PFSK-1 (cell line): ENCODE measurements around the gene PDE3B.

Source experiments
- FOXP2 ChIP-seq: optimal IDR thresholded peaks from 2 replicates; pipeline ENCODE3; 2011; ENCODE audit warnings: borderline replicate concordance, control low read depth, inconsistent platforms; ENCODE audit not compliant: insufficient read depth; ENCODE audit errors: extremely low read length, extremely low read depth
- POLR2AphosphoS5 ChIP-seq: IDR thresholded peaks from 2 replicates; pipeline ENCODE4 v1.6.1; 2012; ENCODE audit warnings: low read depth, mild to moderate bottlenecking, control low read depth, low read length, moderate library complexity
- SIN3A ChIP-seq: IDR thresholded peaks from 2 replicates; pipeline ENCODE4 v1.6.1; 2012; ENCODE audit warnings: mild to moderate bottlenecking, low read length, moderate library complexity, borderline replicate concordance; ENCODE audit not compliant: insufficient read depth
- TAF1 ChIP-seq: IDR thresholded peaks from 2 replicates; pipeline ENCODE4 v1.6.1; 2012; ENCODE audit warnings: low read length, control low read depth, borderline replicate concordance; ENCODE audit not compliant: insufficient read depth
- TF ChIP-seq, protein P1 (sequence below), 2 experiments: IDR thresholded peaks; 2 replicates each; pipeline versions ENCODE4 v1.6.1 to v1.8.0; 2011 to 2012; ENCODE audit warnings: low read depth in 2 of 2, low read length in 2 of 2, control low read depth in 1 of 2, inconsistent platforms in 1 of 2, mild to moderate bottlenecking in 1 of 2, moderate library complexity in 1 of 2; ENCODE audit not compliant: insufficient read depth in 1 of 2

Gene PDE3B

DNA sequence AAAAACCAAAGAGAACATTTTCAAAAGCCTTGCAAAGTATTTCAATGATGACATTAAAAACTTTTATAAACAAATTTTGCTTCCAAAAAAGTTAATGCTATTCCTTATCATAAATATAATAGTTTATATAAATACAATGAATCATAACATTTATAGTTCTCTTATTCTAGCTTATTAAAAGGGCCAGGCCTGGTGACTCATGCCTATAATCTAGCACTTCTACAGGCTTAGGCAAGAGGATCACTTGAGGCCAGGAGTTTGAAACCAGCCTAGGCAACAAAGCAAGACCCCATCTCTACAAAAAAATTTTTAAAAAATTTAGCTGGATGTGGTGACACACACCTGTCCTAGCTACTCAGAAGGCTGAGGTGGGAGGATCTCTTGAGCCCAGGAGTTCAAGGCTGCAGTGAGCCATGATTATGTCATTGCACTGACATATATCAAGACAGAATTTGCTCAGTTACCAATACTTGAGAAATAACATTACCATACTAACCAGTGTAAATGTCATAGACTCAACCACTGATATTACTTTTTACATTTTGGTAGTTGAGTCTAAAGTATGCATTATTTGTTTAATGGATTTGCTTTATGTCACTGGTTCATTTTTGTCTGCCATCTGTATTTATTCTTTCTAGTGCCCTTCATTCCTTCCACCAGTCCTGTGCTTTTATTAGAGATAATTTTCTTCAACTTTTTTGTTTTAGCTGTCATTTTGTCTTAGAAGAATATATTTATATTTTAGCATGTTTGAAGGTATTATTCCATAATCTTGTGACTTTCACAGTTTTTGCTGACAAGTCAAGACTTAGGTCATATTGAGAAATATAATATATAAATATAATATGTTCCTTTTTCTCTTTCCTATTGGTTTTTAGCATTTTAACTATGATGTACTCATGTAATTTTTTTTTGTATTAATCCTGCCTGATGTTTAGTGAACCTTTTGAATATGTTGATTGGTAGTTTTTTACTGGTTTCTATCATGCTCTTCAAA, 192.2 kb downstream of the PDE3B start:
- TF ChIP-seq FOXP2 = no peak
- TF ChIP-seq POLR2AphosphoS5 = no peak
- TF ChIP-seq, protein P1, sequence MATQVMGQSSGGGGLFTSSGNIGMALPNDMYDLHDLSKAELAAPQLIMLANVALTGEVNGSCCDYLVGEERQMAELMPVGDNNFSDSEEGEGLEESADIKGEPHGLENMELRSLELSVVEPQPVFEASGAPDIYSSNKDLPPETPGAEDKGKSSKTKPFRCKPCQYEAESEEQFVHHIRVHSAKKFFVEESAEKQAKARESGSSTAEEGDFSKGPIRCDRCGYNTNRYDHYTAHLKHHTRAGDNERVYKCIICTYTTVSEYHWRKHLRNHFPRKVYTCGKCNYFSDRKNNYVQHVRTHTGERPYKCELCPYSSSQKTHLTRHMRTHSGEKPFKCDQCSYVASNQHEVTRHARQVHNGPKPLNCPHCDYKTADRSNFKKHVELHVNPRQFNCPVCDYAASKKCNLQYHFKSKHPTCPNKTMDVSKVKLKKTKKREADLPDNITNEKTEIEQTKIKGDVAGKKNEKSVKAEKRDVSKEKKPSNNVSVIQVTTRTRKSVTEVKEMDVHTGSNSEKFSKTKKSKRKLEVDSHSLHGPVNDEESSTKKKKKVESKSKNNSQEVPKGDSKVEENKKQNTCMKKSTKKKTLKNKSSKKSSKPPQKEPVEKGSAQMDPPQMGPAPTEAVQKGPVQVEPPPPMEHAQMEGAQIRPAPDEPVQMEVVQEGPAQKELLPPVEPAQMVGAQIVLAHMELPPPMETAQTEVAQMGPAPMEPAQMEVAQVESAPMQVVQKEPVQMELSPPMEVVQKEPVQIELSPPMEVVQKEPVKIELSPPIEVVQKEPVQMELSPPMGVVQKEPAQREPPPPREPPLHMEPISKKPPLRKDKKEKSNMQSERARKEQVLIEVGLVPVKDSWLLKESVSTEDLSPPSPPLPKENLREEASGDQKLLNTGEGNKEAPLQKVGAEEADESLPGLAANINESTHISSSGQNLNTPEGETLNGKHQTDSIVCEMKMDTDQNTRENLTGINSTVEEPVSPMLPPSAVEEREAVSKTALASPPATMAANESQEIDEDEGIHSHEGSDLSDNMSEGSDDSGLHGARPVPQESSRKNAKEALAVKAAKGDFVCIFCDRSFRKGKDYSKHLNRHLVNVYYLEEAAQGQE (IDR thresholded peaks at IDR 0.05; ENCODE audit: insufficient read depth in 1 of 2, low read depth in 2 of 2, low read length in 2 of 2) = no peak
- TF ChIP-seq SIN3A = no peak
- no peak for TF ChIP-seq TAF1

DNA sequence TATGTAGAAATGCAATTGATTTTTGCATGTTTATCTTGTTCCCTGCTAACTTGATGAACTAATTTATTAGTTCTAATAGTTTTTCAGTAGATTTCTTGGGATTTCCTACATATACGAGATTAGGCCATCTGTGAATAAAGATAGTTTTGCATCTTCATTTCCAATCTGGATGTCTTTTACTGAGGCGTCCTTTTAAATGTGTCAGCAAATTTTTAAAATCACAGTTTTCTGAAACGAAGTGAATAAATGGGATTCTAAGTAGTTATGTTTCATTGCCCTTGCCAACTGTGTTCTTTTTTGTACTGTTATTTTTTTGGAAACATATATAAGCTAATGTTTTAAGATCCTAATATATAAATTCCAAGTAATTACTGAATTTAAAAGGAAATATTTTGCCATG, 198.4 kb downstream of the PDE3B start:
- TF ChIP-seq FOXP2 = no peak
- TF ChIP-seq TAF1 = no peak
- TF ChIP-seq, protein P1 (IDR thresholded peaks at IDR 0.05; ENCODE audit: insufficient read depth in 1 of 2, low read depth in 2 of 2, low read length in 2 of 2) = no peak
- no peak for TF ChIP-seq POLR2AphosphoS5
- no peak for TF ChIP-seq SIN3A

DNA sequence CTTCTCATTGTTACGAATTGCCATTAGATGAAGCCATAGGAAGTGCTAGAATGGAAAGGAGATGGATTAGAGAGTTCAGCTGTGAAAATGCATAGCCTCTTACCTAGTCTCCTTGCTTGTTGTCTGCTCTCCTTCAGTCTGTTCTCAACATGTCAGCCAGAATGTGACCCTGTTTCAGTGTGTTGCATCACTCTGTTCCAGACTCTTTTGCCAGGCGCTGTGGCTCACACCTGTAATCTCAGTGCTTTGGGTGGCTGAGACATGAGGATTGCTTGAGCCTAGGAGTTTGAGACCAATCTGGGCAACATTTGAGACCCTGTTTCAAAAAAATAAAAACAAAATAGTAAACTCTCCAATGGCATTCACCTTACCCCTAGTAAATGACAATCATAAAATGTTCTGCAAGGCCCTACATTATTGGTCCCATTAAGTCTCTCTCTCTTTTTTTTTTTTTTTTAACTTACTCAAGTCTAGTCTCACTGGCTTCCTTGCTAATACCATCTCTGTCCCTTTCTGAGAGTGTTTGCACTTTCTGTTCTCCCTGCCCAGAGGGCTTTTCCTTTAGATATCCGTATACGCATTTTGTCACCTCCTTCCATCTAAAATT, 209.1 kb downstream of the PDE3B start:
- TF ChIP-seq SIN3A = no peak
- TF ChIP-seq, protein P1 (IDR thresholded peaks at IDR 0.05; ENCODE audit: insufficient read depth in 1 of 2, low read depth in 2 of 2, low read length in 2 of 2) = no peak
- TF ChIP-seq FOXP2 = no peak
- no peak for TF ChIP-seq POLR2AphosphoS5
- TF ChIP-seq TAF1 = no peak

DNA sequence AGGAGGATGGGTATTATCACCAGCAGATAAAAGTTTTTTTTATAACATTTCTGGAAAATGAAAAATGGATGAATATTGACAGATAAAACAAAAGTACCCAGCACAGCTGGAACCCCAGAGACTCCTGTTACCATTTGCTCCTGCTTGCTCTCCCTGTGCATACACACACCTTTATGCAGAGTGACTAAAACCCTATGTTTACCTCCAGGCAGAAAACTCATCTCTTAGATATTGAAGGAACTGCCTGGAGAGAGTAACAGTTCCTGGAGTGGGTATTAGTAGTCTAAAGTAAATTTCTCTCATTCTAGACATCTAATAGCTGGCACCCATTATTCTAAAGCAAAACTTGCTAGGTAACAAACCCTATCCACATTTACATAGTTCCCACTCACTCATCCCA, 210.5 kb downstream of the PDE3B start:
- TF ChIP-seq SIN3A (no peak), TAF1 (no peak), POLR2AphosphoS5 (no peak), FOXP2 (no peak)
- TF ChIP-seq, protein P1 (IDR thresholded peaks at IDR 0.05; ENCODE audit: insufficient read depth in 1 of 2, low read depth in 2 of 2, low read length in 2 of 2) = no peak
